H4 (cell line): ENCODE data around the gene PRKG1. TPM values are rescaled to one million over a fixed set of nuclear protein-coding genes. Genes with fewer than 3 reads are reported as not detected.
"Not testable (repeated sequence)": the region's sequence is repeated elsewhere in the genome, so short reads cannot be mapped to it uniquely, and the experiment has no call there.

Experiments used
- DNase-seq: peaks from one replicate; pipeline ENCODE4 v3.0.0-alpha.2; 2015; ENCODE audit warnings: low spot score
- total RNA-seq: library from RNA; depleted of rRNA; stranded (reverse); fragments of >200 nt; shearing (Covaris generic); gene quantifications from 2 replicates; pipeline ENCODE4 v1.2.3, GENCODE V29; 2014

The PRKG1 gene
- total RNA-seq, 1 experiment from 2014 or later, result 3.4 TPM

- peak; percentile 60 for DNase-seq
These were observed 348.2 kb downstream of the PRKG1 start for GRCh38 chr10:51422311-51423120.

GRCh38 chr10:51423121-51423452 lies 348.8 kb downstream of the PRKG1 start:
- no peak for DNase-seq

- no peak for DNase-seq
These were observed 351.1 kb downstream of the PRKG1 start for GRCh38 chr10:51425431-51425830.

- DNase-seq, result no peak
These were observed 353.5 kb downstream of the PRKG1 start for GRCh38 chr10:51427758-51428157.

GRCh38 chr10:51430506-51430905 lies 356.2 kb downstream of the PRKG1 start:
- DNase-seq, result no peak

GRCh38 chr10:51433949-51434475 lies 359.7 kb downstream of the PRKG1 start:
- no peak for DNase-seq

- DNase-seq, result no peak
These were observed 362.5 kb downstream of the PRKG1 start for GRCh38 chr10:51436805-51437204.

- DNase-seq, result no peak
These were observed 365.4 kb downstream of the PRKG1 start for GRCh38 chr10:51439645-51440044.

GRCh38 chr10:51445588-51445987 lies 371.3 kb downstream of the PRKG1 start:
- DNase-seq, result no peak

- DNase-seq, result no peak
These were observed 372.8 kb downstream of the PRKG1 start for GRCh38 chr10:51447119-51447518.

GRCh38 chr10:51455762-51456161 lies 381.5 kb downstream of the PRKG1 start:
- DNase-seq, result not testable (repeated sequence)

GRCh38 chr10:51459476-51459875 lies 385.2 kb downstream of the PRKG1 start:
- no peak for DNase-seq

- no peak for DNase-seq
These were observed 387.9 kb downstream of the PRKG1 start for GRCh38 chr10:51462076-51462779.

- no peak for DNase-seq
These were observed 394.1 kb downstream of the PRKG1 start for GRCh38 chr10:51468424-51468823.

- DNase-seq, result no peak
These were observed 395.4 kb downstream of the PRKG1 start for GRCh38 chr10:51469686-51470085.

GRCh38 chr10:51471271-51471670 lies 397.0 kb downstream of the PRKG1 start:
- no peak for DNase-seq

GRCh38 chr10:51472154-51472553 lies 397.9 kb downstream of the PRKG1 start:
- DNase-seq, result no peak

- DNase-seq, result no peak
These were observed 405.4 kb downstream of the PRKG1 start for GRCh38 chr10:51479711-51480110.

GRCh38 chr10:51485668-51486067 lies 411.4 kb downstream of the PRKG1 start:
- DNase-seq, result no peak

- no peak for DNase-seq
These were observed 413.3 kb downstream of the PRKG1 start for GRCh38 chr10:51487576-51487975.

- DNase-seq, result no peak
These were observed 414.6 kb downstream of the PRKG1 start for GRCh38 chr10:51488766-51489408.

GRCh38 chr10:51498424-51498823 lies 424.1 kb downstream of the PRKG1 start:
- DNase-seq, result no peak

- no peak for DNase-seq
These were observed 427.1 kb downstream of the PRKG1 start for GRCh38 chr10:51501396-51501795.
